Measurements from ENCODE around the gene ZNF646.

DNA sequence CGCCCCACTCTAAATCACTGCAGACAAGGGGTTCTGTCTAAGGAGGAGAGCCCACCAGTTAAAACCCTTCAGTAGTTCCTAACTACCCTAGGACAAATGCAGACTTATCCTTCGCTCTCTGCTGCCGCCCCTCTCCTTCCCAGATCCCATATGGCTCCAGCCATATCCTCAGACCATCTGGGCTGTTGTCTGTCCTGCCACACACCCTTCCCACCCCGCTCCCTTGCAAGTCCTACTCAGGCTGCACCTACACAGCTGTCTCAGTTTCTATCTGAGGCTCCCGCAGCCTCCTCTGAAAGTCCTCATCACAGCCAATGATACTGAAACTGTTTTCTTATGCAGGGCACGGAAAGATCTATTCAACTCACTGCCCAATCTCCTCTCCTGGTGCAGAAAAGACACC lies 33.2 kb downstream of the ZNF646 start:
- TF ChIP-seq, protein P1, sequence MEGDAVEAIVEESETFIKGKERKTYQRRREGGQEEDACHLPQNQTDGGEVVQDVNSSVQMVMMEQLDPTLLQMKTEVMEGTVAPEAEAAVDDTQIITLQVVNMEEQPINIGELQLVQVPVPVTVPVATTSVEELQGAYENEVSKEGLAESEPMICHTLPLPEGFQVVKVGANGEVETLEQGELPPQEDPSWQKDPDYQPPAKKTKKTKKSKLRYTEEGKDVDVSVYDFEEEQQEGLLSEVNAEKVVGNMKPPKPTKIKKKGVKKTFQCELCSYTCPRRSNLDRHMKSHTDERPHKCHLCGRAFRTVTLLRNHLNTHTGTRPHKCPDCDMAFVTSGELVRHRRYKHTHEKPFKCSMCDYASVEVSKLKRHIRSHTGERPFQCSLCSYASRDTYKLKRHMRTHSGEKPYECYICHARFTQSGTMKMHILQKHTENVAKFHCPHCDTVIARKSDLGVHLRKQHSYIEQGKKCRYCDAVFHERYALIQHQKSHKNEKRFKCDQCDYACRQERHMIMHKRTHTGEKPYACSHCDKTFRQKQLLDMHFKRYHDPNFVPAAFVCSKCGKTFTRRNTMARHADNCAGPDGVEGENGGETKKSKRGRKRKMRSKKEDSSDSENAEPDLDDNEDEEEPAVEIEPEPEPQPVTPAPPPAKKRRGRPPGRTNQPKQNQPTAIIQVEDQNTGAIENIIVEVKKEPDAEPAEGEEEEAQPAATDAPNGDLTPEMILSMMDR (IDR thresholded peaks at IDR 0.05) = no peak
- TF ChIP-seq POLR2A (IDR thresholded peaks at IDR 0.05) (no peak), POLR2AphosphoS5 (IDR thresholded peaks at IDR 0.05) (no peak), EP300 (IDR thresholded peaks at IDR 0.05; ENCODE audit: low read depth) (no peak)

Measured in transverse colon (tissue), 4 donors.